ENCODE data around the gene TM2D3.

The TM2D3 gene

DNA sequence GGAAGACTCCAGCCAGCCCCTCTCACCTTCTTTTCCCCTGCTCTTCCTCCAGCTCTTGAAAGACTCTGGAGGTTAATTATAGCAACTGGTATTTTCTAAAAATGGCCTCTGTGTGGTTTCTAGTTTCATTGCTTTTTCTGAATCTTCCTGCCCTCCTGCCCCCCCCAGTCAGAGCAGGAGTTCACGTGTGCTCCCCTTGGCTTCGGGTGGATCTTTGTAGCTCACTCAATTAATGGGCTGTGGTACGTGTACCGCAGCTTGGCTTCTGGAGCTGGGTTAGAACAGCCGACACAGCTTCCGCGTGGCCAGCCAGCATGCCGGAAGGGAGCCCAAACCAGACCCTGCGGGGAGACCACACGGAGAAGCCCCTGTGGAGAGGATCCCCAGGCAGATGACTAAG, 31.5 kb downstream of the TM2D3 start:
- no peak for DNase-seq

GRCh38 chr15:101619615-101619865, 32.6 kb downstream of the TM2D3 start:
- DNase-seq: no peak

- no peak for DNase-seq
These were observed 33.1 kb downstream of the TM2D3 start for GRCh38 chr15:101618851-101619614.

- no peak for DNase-seq
These were observed 34.1 kb downstream of the TM2D3 start for GRCh38 chr15:101618076-101618475.

DNA sequence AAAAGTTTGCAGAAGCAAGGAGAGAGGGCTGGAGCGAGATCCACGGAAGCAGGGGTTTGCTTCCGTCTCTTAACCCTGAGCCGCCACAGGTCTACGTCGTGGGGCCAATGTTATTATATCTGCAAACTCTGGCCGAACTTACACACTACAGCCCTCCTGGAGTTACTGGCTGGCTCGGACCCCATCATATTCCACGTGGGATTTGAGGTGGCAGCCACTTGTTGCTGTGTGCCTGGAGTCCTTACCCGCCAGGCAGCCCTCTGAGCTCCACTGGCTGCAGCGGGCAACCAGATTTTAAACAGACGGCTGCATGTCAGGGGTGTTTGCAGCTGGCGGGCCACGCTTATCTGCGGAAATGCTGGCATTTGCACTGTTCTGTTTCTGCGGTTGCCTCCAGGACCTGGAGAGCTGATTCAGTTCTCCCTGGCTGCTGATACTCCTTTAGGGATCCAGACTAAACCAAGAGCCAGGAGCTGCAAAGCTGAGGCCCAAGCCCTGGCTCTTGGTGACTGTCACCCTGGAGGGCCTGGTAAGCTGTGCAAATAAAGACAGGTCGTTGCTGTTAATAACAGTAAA, 34.7 kb downstream of the TM2D3 start:
- DNase-seq: no peak

- no peak for DNase-seq
These were observed 36.0 kb downstream of the TM2D3 start for GRCh38 chr15:101615986-101616848.

DNA sequence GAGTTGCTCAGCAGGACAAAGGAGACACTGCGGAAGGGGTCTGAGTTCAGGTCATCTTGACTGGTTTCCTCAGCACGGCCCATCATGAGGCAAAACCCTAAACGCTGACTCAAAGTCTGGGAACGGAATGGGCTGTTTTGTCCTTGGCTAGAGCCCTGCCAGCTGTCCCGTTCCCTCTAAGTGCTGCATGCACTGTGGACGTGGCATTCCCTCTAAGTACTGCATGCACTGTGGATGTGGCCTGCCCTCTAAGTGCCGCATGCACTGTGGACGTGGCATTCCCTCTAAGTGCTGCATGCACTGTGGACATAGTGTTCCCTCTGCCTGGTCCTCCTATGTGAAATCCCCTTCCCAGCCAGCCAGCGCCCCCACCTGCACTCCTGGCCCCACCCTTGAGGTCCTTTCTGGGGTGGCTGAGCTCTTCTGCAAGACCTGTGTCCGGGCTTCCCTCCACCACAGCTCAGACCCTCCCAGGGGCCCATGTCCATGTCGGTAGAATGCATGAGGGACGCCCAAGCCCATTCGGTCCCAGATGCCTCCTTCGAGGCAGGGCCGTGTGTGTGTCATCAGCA, 36.7 kb downstream of the TM2D3 start:
- DNase-seq: no peak

GRCh38 chr15:101614761-101615160, 37.4 kb downstream of the TM2D3 start:
- DNase-seq: no peak

- DNase-seq: no peak
These were observed 38.1 kb downstream of the TM2D3 start for GRCh38 chr15:101614001-101614585.

- DNase-seq: no peak
These were observed 38.8 kb downstream of the TM2D3 start for GRCh38 chr15:101613130-101614000.

- no peak for DNase-seq
These were observed 39.5 kb downstream of the TM2D3 start for GRCh38 chr15:101612676-101613075.

DNA sequence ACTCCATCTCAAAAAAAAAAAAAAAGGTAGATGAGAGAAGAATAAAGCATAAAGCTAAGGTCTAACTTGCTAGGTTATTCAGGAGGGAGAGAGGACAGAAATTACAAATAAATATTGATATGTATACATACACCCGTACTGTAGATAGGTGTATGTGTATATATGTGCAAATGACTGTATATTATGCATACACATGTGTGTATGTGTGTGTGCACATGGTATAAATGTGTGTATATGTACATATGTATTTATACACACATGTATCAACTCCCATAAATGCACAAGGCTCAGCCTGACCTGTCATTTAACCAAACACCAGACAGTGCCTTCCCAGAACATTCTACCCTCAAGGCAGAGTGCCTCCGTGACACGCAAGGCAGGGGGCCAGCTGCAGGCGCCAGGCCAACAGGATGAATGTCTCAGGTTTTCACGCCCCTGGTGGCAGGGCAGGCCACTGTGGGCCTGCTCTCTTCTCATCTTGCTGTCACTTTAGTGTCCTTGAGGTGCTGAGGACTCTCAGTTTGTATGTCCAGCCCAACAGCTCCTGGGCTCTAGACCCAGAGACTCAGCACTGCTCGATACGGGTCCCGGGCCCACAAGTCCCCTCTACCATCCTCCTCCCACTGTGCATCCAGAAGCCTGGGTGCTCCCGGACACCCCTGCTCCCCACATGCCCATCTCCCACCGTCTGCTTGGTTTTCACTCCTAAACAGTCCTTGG, 40.4 kb downstream of the TM2D3 start:
- no peak for DNase-seq

DNA sequence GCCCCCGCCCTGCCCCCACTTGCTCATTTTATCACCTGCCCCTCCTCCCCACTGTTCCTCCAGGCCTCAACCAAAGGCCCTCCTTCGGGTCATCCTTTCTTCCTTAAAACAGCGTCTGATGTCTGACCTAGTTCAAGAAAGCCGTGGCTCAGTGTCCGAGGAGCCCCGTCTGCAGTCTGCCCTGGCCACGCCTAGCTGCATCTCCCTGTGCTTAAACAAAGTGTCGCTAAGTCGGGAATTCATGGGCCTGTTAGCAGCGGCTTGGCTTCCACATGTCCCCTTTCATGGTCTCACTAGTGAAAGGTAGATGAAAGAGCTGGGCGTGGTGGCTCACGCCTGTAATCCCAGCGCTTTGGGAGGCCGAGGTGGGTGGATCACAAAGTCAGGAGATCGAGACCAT, 41.2 kb downstream of the TM2D3 start:
- no peak for DNase-seq

GRCh38 chr15:101610611-101611000, 41.6 kb downstream of the TM2D3 start:
- DNase-seq: no peak

DNA sequence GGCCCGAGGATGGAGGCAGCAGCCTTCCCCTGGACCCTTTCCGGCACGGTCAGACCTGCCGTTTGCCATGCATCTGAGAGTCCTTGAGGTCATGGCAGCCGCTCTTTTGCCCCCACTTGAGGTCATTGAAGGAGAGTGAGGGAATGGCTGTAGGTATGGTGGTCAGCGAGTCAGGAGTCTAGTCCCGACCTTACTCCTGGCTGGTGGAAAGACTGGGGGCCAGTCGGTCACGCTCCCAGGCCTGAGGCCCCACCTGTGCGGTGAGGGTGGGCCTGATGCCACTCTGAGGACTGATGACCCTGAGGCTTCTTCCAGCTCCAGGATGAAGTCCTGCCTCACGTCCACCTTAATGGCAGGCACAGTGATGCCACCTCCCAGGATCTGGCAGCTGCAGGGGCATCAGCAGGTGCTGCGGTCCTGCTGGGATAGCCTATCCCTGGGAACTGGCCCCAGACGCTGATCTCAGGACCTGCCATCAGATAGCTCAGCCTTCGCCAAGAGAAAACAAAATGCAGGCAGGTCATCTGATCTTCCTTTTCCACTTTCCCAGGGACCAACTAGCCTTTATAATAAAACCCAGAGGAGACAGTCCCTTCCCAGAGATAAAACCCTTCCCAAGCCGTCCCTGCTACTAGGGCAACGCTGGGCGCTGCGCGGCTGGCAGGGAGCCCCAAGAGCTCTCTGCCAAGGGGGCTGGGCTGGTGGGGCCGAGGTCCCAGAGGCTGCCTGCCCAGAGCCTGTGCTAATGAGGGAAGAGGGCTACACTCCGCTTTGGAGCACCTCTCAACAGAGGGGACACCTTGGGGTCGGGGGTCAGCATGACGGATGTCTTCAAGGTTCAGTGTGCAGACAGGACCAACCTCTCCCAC, 42.2 kb downstream of the TM2D3 start:
- DNase-seq: no peak

GRCh38 chr15:101608201-101608600, 44.0 kb downstream of the TM2D3 start:
- DNase-seq: no peak

GRCh38 chr15:101607108-101607507, 45.1 kb downstream of the TM2D3 start:
- no peak for DNase-seq

GRCh38 chr15:101604124-101604874, 47.9 kb downstream of the TM2D3 start:
- no peak for DNase-seq

DNA sequence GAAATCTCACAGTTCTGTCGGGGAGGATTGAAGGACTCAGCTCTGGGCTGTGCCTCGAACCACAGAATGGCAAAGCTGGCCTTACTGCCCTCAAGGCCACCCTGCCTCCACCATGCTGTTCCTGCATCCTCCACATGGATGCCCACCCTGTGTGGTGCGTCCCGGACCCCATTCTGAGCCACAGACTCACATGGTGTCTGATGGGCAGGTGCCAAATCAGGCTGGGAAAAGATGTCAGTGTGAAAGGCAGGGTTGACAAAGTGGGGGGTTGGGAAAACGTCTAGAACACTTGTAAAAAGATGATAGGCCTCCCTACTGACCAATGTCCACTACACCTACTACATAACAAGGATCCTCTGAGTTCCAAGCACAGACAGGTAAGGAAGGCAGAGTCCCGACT, 49.4 kb downstream of the TM2D3 start:
- DNase-seq: no peak

DNA sequence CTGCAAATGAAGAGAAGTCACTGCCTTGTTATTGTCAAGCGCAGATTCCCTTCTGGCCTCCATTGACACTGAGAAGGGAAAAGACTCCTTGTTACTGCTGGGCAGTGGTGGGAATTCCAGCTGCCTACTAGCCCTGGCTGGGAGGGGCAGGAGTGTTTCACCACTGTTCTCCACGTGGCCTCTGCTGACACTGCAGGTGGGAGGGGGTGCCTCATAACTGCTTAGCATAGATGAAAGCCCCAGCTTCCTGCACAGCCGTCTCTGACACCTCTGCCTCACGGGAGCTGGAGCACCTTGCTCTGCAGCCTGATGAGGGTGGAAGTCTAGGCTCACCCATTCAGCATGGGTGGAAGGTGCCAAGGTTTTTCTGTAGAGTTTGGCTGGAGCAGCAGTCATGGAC, 52.1 kb downstream of the TM2D3 start:
- no peak for DNase-seq
